NB4 (cell line): ENCODE data around the gene UBA1.
A peak's percentile ranks its signal among the peaks of the same experiment; 100 is the strongest.

Experiments
- POLR2A ChIP-seq: IDR thresholded peaks from 2 replicates; pipeline ENCODE4 v1.6.1; 2011; ENCODE audit warnings: mild to moderate bottlenecking; ENCODE audit not compliant: insufficient read length; ENCODE audit errors: extremely low read depth
- TF ChIP-seq, protein P1 (sequence below): IDR thresholded peaks from one replicate; pipeline ENCODE4 v1.5.1; 2012; ENCODE audit warnings: low read depth, low read length
- TF ChIP-seq, protein P2 (sequence below): IDR thresholded peaks from 2 replicates; pipeline ENCODE4 v1.6.1; 2011; ENCODE audit warnings: low read depth, low read length

DNA sequence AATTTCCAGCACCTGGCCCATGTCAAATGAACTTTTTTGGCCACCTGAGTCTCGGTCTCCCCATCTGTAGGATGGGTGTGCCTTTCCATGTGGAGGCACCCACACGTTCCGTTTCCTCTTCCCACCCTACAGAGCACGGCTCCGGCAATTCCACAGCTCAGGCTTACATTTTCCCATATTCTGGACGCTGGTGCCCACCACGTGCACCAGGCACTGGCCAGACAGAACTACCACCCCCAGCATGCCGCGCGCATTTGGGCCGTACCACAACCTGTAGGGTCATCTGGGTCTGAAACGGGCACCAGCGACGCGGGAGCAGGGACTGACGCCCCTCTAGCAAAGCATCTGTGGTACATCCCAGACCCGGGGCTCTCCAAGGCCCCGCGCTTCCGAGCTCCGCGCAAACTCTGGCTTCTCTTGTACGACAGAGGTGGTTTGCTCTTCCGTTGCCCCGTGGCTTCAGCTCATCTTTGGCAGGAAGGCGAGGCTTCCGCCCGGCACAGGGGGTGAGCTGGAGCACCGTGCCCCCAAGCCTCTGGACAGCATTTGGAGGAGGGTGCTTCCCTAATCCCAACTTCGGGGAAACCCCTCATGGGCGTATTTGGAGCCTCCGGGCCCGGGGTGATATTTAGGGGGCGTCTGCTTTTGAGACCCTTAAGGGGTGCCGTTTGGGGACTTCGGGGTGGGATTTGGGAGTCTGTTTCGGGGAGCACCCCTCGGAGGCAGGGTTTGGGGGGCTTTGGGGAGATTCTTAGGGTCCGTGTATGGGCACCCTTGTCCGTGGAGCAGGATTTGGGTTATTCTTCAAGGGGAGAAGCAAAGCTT is 3.0 kb upstream of the UBA1 start:
- TF ChIP-seq, protein P1, sequence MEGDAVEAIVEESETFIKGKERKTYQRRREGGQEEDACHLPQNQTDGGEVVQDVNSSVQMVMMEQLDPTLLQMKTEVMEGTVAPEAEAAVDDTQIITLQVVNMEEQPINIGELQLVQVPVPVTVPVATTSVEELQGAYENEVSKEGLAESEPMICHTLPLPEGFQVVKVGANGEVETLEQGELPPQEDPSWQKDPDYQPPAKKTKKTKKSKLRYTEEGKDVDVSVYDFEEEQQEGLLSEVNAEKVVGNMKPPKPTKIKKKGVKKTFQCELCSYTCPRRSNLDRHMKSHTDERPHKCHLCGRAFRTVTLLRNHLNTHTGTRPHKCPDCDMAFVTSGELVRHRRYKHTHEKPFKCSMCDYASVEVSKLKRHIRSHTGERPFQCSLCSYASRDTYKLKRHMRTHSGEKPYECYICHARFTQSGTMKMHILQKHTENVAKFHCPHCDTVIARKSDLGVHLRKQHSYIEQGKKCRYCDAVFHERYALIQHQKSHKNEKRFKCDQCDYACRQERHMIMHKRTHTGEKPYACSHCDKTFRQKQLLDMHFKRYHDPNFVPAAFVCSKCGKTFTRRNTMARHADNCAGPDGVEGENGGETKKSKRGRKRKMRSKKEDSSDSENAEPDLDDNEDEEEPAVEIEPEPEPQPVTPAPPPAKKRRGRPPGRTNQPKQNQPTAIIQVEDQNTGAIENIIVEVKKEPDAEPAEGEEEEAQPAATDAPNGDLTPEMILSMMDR: no peak
- TF ChIP-seq POLR2A: peak; percentile 80
- TF ChIP-seq, protein P2, sequence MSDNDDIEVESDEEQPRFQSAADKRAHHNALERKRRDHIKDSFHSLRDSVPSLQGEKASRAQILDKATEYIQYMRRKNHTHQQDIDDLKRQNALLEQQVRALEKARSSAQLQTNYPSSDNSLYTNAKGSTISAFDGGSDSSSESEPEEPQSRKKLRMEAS: peak; percentile 96
